CD4-positive, alpha-beta T cell treated with Interleukin-17A for 1 hour (primary cell): ENCODE data around the gene TNF.

Experiments used
- DNase-seq: peaks from one replicate; pipeline ENCODE4 v3.0.0-alpha.2; 2020

TNF gene

GRCh38 chr6:31545291-31545690 is 30.1 kb upstream of the TNF start:
- DNase-seq: no peak

- DNase-seq: peak; percentile 89
Measured at GRCh38 chr6:31546339-31546957, 28.9 kb upstream of the TNF start, which contains the start of gene ATP6V1G2. ATP6V1G2 (minus strand) TSS chr6:31546608; CDS start chr6:31546559, 49 bp downstream.

DNA sequence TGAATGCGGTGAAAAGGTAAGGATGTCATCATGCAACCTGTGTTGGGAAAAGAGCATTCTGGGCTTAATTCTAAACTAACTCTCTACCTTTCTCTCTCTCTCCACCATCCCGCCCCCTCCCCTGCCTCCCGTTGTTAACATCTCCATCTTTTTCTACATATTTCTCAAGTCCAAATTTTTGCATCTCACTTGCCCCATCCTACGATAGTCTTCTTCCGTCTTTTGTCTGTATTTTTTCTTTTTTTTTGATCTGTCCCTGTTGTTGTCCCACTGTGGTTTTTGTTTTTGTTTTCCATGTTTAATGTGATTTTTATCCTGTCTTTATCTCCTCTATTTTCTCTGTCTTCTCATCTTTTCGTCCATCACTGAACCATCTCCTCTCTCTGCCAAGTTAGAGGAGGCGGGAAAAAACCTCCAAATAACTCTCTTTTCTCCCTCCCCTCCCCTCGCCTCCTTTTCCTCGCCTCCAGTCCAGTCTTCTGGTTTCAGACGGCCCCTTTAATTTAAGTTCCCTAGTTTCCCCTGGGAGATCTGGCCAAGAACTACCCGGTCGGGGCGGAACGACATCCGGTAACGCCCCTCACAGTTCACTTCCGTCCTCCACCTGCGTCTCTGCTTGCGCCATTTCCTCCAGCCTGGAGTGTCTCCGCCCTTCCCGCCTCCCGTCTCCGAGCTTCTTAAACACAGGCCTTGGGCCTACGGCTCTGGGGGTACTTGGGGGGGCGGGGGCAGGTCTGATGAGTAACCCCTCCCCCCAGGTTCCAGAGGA is 28.2 kb upstream of the TNF start, which contains the start of gene NFKBIL1:
Gene NFKBIL1, plus strand, starts transcription at position 651 of the 769 bp plus-strand sequence. Its CDS starts 87 bp downstream, at position 738.
- DNase-seq: peak; percentile 94

DNA sequence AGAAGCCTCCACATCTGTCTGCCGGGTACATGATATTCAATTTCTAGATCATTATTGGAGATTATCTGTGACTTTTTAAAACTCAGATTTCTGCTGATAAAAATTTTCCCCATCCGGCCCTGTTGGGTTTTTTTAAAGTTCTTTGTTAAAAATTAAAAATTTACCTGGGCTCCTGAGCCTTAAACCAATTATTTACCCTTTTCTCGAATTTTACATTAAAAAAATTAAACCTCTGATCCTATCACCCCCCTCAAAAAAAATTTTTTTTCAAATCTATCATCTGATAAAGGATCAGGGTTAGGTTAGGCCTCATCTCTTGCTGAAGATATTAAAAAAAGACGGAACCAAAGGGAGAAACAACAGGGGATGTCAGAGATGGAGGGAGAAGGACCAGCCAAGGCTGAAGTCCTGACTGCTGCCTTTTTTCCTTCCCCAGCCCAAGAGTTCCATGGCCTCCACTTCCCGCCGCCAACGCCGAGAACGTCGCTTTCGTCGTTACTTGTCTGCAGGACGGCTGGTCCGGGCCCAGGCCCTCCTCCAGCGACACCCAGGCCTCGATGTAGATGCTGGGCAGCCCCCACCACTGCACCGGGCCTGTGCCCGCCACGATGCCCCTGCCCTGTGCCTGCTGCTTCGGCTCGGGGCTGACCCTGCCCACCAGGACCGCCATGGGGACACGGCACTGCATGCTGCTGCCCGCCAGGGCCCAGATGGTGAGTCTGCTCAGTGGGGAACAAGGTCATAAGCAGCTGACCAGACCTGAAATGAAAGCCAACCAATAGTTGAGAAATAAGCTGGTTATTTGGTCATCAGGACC is 27.4 kb upstream of the TNF start:
- no peak for DNase-seq

DNA sequence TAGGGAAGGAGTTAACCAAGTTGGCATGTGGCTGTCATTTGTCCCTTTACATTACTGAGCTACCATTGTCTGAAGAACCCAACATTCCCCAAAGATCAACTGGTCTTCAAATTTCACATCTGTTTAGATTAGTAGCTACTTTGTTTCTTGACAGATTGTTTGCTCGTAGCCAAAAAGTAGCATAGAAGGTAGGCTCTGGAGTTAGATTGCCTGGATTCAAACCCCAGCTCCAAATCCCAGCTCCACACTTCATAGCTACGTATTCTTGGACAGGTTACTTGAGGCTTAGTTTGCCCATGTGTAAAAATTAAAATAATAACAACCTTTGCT is 26.9 kb upstream of the TNF start:
- DNase-seq: no peak

DNA sequence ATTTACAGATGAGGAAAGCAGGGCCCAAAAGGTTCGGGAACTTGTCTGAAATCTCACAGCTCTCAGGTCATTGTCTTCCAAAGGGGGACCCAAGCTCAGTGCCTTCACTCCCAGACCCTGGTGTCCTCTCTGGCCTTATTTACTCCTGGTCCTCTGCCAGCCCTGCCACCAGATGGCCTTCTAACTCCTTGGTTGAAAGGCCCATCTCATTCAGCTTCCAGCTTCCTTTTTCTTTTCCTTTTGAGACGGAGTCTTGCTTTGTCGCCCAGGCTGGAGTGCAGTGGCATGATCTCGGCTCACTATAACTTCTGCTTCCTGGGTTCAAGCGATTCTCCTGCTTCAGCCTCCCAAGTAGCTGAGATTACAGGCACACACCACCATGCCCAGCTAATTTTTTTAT is 24.0 kb upstream of the TNF start:
- peak; percentile 80 for DNase-seq

DNA sequence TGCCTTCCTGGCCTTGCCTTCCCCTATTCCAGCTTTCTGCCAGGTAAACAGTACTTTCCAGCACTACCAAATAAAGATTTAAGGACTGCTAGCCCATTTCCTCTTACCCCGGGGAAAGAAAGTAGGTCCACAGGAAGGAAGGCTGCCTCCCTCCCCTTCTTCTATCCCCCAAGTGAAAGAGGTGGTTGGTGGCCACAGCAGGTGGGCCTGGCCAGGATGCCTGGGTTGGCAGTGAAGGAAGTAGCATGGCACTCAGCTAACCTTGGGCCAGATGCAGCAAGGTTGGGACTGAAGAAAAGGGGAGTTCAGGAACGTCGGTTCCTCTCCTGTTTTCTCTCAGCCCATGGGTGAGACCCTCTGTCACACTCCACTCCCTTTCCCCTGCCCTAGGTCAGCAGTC is 19.1 kb upstream of the TNF start:
- peak; percentile 20 for DNase-seq

- no peak for DNase-seq
Measured at GRCh38 chr6:31557443-31558317, 17.7 kb upstream of the TNF start.

GRCh38 chr6:31558318-31558625 is 17.1 kb upstream of the TNF start:
- no peak for DNase-seq

- peak; percentile 78 for DNase-seq
Measured at GRCh38 chr6:31558631-31559500, 16.5 kb upstream of the TNF start.

DNA sequence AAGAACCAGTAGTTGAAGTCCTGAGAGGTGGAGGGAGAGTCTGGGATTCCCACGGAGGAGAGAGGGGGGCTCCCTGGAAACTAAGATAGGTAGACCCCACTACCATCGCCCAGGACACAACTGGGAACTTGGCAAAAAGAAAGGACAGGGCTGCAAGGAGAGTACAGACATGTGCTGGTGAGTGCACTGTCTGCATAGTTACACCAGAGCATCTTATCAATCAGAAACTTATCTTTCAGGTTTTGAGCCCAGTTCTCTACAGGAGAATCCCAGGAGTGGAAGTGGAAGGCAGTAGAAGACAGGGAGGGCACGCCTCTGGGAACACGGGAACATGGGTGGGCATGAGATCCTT is 15.8 kb upstream of the TNF start:
- no peak for DNase-seq

GRCh38 chr6:31559958-31560696 is 15.2 kb upstream of the TNF start:
- DNase-seq: peak; percentile 71

DNA sequence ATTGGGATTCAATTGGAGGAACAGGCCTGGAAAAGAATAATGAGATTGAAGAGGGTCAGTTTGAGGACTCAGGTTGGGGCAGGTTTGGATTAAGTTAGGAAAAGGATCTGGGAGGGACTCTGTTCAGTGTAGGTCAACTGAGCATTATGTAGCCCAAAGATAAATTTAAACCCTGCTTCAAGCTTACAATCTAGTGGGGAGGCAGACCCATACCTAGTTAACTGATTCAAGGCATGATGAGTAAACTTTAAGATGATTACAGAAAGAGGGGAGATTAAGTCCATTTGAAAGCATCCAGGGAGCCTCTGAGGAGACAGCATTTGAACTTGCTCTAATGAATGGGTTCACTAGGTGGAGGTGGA is 14.7 kb upstream of the TNF start:
- DNase-seq: no peak

GRCh38 chr6:31567531-31568370 is 7.6 kb upstream of the TNF start:
- peak; percentile 61 for DNase-seq

- peak; percentile 92 for DNase-seq
Measured at GRCh38 chr6:31568537-31568961, 6.8 kb upstream of the TNF start.

DNA sequence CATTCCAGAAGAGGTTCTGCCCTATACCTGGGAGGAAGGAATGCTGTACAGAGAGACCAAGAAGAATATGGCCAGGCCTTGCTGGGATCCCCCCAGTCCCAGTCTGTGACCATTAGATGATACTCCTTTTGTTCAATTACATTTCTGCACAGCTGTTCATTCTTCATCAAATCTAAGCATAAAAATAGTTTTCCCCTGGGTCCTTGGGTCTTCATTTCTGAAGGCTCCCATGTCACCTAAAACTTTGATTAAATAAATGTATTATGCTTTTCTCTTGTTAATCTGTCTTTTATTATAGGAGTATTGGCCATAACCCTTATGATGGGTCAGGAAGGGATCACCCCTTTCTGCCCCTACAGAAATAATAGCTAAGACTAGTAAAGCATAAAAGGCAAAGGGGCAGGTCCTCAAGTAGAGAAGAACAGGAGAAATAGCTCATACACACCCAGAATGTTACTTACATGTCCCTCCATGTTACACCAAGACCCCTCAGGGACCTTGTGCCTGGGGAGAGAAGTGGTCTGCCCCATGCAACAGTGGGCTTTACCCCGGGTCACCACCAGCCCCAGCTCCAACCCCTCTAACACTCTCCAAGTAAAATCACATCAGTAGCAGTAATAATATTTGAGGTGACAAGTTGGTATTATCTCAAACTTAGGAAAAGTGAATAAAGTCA is 5.4 kb upstream of the TNF start:
- DNase-seq: no peak

DNA sequence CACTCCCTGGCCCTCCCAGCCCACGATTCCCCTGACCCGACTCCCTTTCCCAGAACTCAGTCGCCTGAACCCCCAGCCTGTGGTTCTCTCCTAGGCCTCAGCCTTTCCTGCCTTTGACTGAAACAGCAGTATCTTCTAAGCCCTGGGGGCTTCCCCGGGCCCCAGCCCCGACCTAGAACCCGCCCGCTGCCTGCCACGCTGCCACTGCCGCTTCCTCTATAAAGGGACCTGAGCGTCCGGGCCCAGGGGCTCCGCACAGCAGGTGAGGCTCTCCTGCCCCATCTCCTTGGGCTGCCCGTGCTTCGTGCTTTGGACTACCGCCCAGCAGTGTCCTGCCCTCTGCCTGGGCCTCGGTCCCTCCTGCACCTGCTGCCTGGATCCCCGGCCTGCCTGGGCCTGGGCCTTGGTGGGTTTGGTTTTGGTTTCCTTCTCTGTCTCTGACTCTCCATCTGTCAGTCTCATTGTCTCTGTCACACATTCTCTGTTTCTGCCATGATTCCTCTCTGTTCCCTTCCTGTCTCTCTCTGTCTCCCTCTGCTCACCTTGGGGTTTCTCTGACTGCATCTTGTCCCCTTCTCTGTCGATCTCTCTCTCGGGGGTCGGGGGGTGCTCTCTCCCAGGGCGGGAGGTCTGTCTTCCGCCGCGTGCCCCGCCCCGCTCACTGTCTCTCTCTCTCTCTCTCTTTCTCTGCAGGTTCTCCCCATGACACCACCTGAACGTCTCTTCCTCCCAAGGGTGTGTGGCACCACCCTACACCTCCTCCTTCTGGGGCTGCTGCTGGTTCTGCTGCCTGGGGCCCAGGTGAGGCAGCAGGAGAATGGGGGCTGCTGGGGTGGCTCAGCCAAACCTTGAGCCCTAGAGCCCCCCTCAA is 3.1 kb upstream of the TNF start, which contains the start of gene LTA:
Gene LTA, plus strand, starts transcription at position 249 of the 871 bp plus-strand sequence. Its CDS starts 454 bp downstream, at position 703.
- DNase-seq: peak; percentile 84
